PFSK-1 (cell line): ENCODE results near the gene HSPB2.

ENCODE experiments used
- POLR2AphosphoS5 ChIP-seq: IDR thresholded peaks from 2 replicates; pipeline ENCODE4 v1.6.1; 2012; ENCODE audit warnings: low read depth, mild to moderate bottlenecking, control low read depth, low read length, moderate library complexity
- SIN3A ChIP-seq: IDR thresholded peaks from 2 replicates; pipeline ENCODE4 v1.6.1; 2012; ENCODE audit warnings: mild to moderate bottlenecking, low read length, moderate library complexity, borderline replicate concordance; ENCODE audit not compliant: insufficient read depth
- TAF1 ChIP-seq: IDR thresholded peaks from 2 replicates; pipeline ENCODE4 v1.6.1; 2012; ENCODE audit warnings: low read length, control low read depth, borderline replicate concordance; ENCODE audit not compliant: insufficient read depth
- TF ChIP-seq, protein P1 (sequence below), 2 experiments: IDR thresholded peaks; 2 replicates each; pipeline versions ENCODE4 v1.6.1 to v1.8.0; 2011 to 2012; ENCODE audit warnings: low read depth in 2 of 2, low read length in 2 of 2, control low read depth in 1 of 2, inconsistent platforms in 1 of 2, mild to moderate bottlenecking in 1 of 2, moderate library complexity in 1 of 2; ENCODE audit not compliant: insufficient read depth in 1 of 2

DNA sequence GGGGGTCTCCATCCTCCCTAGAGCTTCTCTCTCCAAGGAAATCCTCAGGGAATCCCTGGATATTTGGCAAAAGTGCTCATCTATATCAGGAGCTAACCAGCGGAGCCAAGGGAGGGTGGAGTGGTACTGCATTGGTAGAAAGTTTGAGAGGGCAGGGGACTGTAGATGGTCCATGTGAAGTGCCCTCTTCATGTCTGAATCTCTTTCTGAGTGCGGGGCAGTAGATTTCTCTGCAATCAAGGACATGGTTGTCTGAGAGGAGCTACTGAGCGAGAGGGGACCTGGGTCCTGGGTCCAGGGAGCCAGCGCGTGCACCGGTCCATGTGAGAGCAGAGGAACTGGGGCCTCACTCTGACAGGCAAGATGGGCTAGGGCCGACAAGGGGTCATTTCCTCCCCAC lies 25.3 kb downstream of the HSPB2 start:
- TF ChIP-seq TAF1 (no peak), POLR2AphosphoS5 (no peak), SIN3A (no peak)
- TF ChIP-seq, protein P1, sequence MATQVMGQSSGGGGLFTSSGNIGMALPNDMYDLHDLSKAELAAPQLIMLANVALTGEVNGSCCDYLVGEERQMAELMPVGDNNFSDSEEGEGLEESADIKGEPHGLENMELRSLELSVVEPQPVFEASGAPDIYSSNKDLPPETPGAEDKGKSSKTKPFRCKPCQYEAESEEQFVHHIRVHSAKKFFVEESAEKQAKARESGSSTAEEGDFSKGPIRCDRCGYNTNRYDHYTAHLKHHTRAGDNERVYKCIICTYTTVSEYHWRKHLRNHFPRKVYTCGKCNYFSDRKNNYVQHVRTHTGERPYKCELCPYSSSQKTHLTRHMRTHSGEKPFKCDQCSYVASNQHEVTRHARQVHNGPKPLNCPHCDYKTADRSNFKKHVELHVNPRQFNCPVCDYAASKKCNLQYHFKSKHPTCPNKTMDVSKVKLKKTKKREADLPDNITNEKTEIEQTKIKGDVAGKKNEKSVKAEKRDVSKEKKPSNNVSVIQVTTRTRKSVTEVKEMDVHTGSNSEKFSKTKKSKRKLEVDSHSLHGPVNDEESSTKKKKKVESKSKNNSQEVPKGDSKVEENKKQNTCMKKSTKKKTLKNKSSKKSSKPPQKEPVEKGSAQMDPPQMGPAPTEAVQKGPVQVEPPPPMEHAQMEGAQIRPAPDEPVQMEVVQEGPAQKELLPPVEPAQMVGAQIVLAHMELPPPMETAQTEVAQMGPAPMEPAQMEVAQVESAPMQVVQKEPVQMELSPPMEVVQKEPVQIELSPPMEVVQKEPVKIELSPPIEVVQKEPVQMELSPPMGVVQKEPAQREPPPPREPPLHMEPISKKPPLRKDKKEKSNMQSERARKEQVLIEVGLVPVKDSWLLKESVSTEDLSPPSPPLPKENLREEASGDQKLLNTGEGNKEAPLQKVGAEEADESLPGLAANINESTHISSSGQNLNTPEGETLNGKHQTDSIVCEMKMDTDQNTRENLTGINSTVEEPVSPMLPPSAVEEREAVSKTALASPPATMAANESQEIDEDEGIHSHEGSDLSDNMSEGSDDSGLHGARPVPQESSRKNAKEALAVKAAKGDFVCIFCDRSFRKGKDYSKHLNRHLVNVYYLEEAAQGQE (IDR thresholded peaks at IDR 0.05; ENCODE audit: insufficient read depth in 1 of 2, low read depth in 2 of 2, low read length in 2 of 2) = no peak
